ENCODE results near the gene PARD3B.

DNA sequence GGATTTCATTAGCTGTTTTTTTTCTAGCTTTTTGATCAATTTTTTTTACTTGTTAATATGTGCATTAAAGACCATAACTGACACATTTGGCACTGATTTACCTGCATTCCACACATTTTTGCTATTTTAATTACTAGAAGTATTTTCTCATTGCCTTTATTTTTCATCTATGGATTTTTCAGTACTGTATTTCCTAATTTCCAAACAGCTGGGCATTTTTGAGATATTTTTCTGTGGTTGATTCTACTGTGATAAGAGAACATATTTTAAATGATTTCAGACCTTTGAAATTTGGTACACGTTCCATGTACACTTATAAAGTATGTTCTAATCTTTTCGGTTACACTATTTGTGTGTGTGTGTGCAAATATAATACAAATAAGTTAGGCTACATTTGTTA is 135.3 kb downstream of the PARD3B start:
- TF ChIP-seq ZNF384 (IDR thresholded peaks at IDR 0.05) (no peak), FOXM1 (IDR thresholded peaks at IDR 0.05; ENCODE audit: borderline replicate concordance) (no peak), FOXA1 (IDR thresholded peaks at IDR 0.05) (no peak), LEF1 (IDR thresholded peaks at IDR 0.05; ENCODE audit: borderline replicate concordance) (no peak), ARNT (IDR thresholded peaks at IDR 0.05) (no peak), HDGF (IDR thresholded peaks at IDR 0.05; ENCODE audit: borderline replicate concordance) (no peak), SUZ12 (IDR thresholded peaks at IDR 0.05) (no peak), SP1 (IDR thresholded peaks at IDR 0.05) (no peak), FOXK2 (IDR thresholded peaks at IDR 0.05) (no peak), NFRKB (IDR thresholded peaks at IDR 0.05) (no peak)
- TF ChIP-seq, protein P1, sequence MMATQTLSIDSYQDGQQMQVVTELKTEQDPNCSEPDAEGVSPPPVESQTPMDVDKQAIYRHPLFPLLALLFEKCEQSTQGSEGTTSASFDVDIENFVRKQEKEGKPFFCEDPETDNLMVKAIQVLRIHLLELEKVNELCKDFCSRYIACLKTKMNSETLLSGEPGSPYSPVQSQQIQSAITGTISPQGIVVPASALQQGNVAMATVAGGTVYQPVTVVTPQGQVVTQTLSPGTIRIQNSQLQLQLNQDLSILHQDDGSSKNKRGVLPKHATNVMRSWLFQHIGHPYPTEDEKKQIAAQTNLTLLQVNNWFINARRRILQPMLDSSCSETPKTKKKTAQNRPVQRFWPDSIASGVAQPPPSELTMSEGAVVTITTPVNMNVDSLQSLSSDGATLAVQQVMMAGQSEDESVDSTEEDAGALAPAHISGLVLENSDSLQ (IDR thresholded peaks at IDR 0.05), result no peak
